Activated T-helper 1 cell treated with anti-CD3 and anti-CD28 coated beads, Interleukin-12 subunit alpha, Interleukin-12 subunit beta, Interleukin-2, Interleukin-4 antibody, amounts not matched to agents 30 ng/mL and 10 ng/mL and 1 ng/mL, durations not matched to agents 14 hours and 24 hours and 36 hours (primary cell): ENCODE data around the gene DRAXIN. TPM values are rescaled to one million over a fixed set of nuclear protein-coding genes. Genes with fewer than 3 reads are reported as not detected.

Experiments
- DNase-seq: peaks from one replicate; pipeline ENCODE4 v3.0.0; 2021; ENCODE audit warnings: low spot score
- H3K27ac Mint-ChIP-seq: one replicate; pipeline ENCODE4 v1.8.0; 2021; ENCODE audit warnings: mild to moderate bottlenecking, mixed read lengths
- H3K27me3 Mint-ChIP-seq: one replicate; pipeline ENCODE4 v1.8.0; 2022; ENCODE audit warnings: mild to moderate bottlenecking, moderate library complexity, mixed read lengths; ENCODE audit not compliant: insufficient read depth
- H3K36me3 Mint-ChIP-seq: one replicate; pipeline ENCODE4 v1.8.0; 2021; ENCODE audit warnings: low read depth, mixed read lengths
- H3K4me1 Mint-ChIP-seq: one replicate; pipeline ENCODE4 v1.8.0; 2021; ENCODE audit warnings: low read depth, mixed read lengths
- H3K4me3 Mint-ChIP-seq: one replicate; pipeline ENCODE4 v1.8.0; 2021; ENCODE audit warnings: mild to moderate bottlenecking, moderate library complexity, mixed read lengths
- H3K9me3 Mint-ChIP-seq: one replicate; pipeline ENCODE4 v1.8.0; 2021; ENCODE audit warnings: mixed read lengths
- intact Hi-C: fragments of 100-400 bp; cut with micrococcal nuclease; formaldehyde crosslinking; loops from one replicate; pipeline ENCODE4 v1.15.1; 2024
- total RNA-seq: library from RNA; stranded (reverse); gene quantifications from 2 replicates; pipeline ENCODE4 v1.2.3, GENCODE V29; 2022

The DRAXIN gene
- total RNA-seq, 1 donor from 2014 or later: not detected

DNA sequence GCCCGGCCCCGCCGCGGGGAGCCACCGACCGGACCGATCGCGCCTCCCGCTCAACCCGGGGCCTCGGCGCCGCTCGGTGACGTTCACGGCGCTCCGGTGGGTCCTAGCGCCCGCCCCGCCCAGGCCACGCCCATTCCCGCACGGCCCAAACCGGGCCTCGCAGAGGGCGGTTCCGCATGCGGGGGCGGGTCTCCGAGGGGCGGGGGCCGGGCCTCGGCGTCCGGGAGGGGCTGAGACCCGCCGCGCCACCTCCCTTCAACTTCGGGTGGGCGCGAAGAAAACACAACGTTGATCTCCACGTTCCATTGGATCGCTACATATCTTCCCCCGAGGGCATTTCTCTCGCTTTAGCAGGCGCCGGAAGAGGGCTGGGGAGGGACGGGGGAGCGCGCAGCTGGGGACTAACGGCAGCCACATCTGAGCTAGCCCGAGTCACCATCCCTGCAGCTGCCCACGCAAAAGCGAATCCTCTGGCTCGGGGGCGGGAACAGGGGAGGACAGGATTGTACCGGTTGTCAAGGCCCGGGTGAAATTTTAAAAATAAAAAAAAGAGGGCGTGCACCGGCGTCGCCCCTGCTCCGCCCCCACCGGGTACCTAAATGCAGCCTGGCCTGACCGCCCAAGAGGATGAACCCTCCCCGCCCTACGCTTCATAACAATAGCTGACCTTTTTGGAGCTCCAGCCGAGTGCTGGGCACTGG is 10.3 kb upstream of the DRAXIN start, which contains the start of gene MAD2L2:
TSS of gene MAD2L2 (minus strand) at position 78 of the 701 bp plus-strand sequence. CDS start 547 bp downstream, outside the sequence.
- peak within 1 kb of the TSS; percentile 87 for H3K4me3 Mint-ChIP-seq
- peaks cover 13% of the 10 kb centered on the region for H3K27me3 Mint-ChIP-seq
- peaks cover 18% of the 10 kb centered on the region for H3K4me1 Mint-ChIP-seq
- peak; percentile 90 for DNase-seq
- intact Hi-C loops: loop anchor here (1.0 to 2.0 kb wide), 7 partner anchors 17 to 408 kb away; partner anchors contain the start of genes AGTRAP, FBXO2, FBXO44 and FBXO6
- peak within 1 kb of the TSS; percentile 91 for H3K27ac Mint-ChIP-seq
- no peaks in the 10 kb centered on the region for H3K36me3 Mint-ChIP-seq
- no peaks in the 10 kb centered on the region for H3K9me3 Mint-ChIP-seq

DNA sequence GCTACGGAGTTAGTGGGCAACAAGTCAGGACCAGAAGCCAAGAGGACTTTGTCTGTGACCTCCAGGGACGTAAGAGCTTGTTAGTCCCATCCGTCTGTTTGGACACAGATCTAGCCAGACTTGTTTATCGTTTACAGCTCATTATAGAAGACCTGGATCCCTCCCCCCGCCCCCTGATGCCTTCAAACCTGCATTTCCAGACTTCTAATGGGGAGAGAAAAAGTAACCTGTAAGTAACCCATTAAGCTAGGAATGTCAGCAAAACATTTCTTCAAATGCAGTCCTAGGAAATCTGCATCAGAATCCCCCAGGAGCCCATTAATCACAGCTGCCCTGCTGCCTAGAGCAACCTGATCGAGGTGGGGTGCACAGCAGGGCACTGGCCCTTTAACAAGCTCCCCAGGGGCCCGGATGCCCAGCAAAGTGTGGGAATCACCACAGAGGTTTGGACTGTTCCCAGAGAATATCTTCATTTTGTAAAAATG is 9.2 kb upstream of the DRAXIN start:
- intact Hi-C loops: no loop called here
- no peaks in the 10 kb centered on the region for H3K9me3 Mint-ChIP-seq
- no peak overlapping the region for H3K27ac Mint-ChIP-seq
- H3K4me1 Mint-ChIP-seq: peaks cover 18% of the 10 kb centered on the region
- H3K27me3 Mint-ChIP-seq: peaks cover 15% of the 10 kb centered on the region
- no peak for DNase-seq
- H3K36me3 Mint-ChIP-seq: no peaks in the 10 kb centered on the region
- H3K4me3 Mint-ChIP-seq: peak overlapping the region; percentile 56

DNA sequence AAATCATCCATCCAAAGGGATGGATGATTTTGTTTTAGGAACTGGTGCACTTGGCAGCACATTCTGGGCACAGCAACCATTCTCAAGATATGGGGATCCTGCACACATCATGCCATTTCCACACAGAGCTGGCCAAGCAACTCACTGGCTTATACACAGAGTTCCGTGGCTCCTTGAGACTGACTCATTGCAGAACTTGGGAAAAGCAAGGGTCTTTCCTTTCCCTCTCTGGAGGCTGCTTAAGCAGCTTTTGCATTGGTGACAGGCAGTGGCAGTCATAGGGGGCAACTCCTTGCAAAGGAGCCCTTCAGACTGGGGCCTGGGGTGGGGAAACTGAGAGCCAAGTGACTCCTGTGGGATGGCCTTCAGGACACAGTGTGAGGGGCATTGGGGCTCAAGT is 8.7 kb upstream of the DRAXIN start:
- no peak overlapping the region for H3K27ac Mint-ChIP-seq
- H3K27me3 Mint-ChIP-seq: peaks cover 20% of the 10 kb centered on the region
- no peak overlapping the region for H3K4me3 Mint-ChIP-seq
- intact Hi-C loops: no loop called here
- DNase-seq: no peak
- no peaks in the 10 kb centered on the region for H3K9me3 Mint-ChIP-seq
- H3K36me3 Mint-ChIP-seq: no peaks in the 10 kb centered on the region
- peaks cover 18% of the 10 kb centered on the region for H3K4me1 Mint-ChIP-seq

DNA sequence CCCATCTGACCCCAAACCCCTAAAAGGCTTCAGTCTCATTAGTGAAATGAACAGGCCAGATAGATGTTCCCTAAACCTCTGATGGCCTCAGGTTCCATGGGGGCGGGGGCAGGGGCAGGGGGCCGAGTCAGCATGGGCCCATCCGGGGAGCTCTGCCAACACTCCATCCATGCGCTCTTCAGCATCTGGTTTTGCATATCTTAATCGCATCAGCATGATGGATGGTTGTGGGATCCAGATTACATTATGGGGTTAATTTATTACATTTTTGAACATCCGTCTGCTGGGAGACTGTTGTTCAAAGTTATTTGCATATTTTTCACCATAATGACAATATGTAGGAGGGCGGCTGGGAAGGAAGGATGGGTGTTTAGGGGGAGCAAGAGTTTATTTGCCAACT is 7.4 kb upstream of the DRAXIN start:
- H3K4me1 Mint-ChIP-seq: peaks cover 12% of the 10 kb centered on the region
- H3K9me3 Mint-ChIP-seq: no peaks in the 10 kb centered on the region
- H3K4me3 Mint-ChIP-seq: no peak overlapping the region
- no peak for DNase-seq
- intact Hi-C loops: no loop called here
- H3K36me3 Mint-ChIP-seq: no peaks in the 10 kb centered on the region
- no peak overlapping the region for H3K27ac Mint-ChIP-seq
- H3K27me3 Mint-ChIP-seq: peaks cover 32% of the 10 kb centered on the region

DNA sequence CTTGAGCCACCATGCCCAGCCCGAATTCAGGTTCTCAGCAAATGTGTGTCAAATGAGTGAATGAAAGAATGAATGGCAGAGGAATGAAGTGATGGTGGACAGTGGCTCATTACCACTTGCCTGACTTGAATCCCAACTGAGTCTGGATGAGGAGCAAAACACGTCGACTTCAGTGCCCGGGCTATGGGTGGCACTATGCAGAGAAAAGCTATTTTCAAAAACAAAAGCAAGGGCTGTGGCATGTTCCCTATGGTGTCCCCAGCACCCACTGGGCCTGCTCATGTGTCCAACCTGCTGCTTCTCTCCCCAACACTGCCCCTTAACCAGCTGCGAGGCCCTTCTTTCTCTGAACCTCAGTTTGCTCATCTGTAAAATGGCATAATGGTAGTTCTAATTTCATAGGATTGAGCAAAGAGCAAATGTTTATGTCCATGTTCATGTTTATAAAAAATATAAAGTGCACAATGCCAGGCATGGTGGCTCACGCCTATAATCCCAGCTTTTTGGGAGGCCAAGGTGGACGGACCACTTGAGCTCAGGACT is 6.2 kb upstream of the DRAXIN start:
- H3K27ac Mint-ChIP-seq: no peak overlapping the region
- peaks cover 10% of the 10 kb centered on the region for H3K4me1 Mint-ChIP-seq
- peaks cover 39% of the 10 kb centered on the region for H3K27me3 Mint-ChIP-seq
- no peaks in the 10 kb centered on the region for H3K9me3 Mint-ChIP-seq
- no peak for DNase-seq
- H3K4me3 Mint-ChIP-seq: no peak overlapping the region
- H3K36me3 Mint-ChIP-seq: no peaks in the 10 kb centered on the region
- intact Hi-C loops: no loop called here

DNA sequence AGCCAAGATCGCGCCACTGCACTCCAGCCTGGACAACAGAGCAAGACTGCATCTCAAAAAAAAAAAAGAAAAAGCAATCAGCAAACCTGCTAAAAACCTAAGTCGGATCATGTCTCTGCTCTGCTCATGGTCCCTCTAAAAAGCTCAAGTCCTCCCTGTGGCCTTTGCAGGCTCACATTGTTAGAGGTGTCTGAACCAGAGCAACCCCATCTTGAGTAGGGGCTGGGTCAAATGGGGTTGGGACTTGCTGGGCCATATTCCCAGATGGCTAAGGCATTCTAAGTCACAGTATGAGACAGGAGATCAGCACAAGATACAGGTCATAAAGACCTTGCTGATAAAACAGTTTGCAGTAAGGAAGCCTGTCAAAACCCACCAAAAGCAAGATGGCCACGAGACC is 3.0 kb upstream of the DRAXIN start:
- peaks cover 53% of the 10 kb centered on the region for H3K27me3 Mint-ChIP-seq
- H3K4me3 Mint-ChIP-seq: no peak overlapping the region
- H3K36me3 Mint-ChIP-seq: no peaks in the 10 kb centered on the region
- no peaks in the 10 kb centered on the region for H3K9me3 Mint-ChIP-seq
- DNase-seq: no peak
- intact Hi-C loops: no loop called here
- no peak overlapping the region for H3K27ac Mint-ChIP-seq
- peaks cover 15% of the 10 kb centered on the region for H3K4me1 Mint-ChIP-seq

DNA sequence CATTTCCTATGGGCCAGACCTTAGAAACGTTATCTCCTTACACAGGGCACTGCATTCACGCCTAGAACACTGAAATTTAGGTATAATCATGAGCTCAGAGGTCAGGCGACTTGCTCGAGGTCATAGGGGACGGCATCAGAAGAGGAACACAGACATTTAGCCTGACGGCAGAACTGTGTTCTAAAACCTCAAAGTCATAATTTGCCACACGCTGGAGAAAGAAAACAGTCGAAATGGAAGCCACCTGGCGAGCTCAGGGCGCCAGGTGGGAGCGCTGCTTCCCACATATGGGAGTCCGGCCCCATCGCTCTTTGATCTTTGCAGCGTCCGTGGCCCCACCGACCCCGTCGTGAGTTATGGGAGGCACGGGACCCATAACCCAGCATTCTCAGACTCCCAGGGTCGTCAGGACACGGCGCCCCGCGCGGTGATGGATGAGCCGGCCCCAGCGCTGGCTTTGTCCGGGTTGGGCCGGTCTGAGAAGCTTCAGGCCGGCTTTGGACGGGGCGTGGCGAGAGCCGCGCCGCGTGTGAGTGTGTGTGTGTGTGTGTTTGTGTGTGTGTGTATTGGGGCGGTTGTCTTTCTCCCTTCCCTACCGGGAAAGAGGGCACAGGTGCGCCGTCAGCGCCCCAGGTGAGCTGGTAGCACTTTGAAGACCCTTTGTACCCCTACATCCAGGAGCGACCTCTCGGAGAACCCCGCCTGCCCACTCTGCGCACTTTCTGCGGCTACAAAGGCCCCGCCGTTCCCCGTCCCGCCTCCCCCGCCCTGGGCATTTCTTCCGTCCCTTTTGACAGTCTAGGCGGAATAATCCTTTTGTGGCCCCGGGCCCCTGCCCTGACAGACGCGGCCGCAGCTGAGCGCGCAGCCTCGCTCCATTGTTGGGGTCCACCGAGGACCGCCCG is 861 bp upstream of the DRAXIN start:
- DNase-seq: no peak
- H3K36me3 Mint-ChIP-seq: no peaks in the 10 kb centered on the region
- H3K27ac Mint-ChIP-seq: no peak overlapping the region
- peaks cover 21% of the 10 kb centered on the region for H3K4me1 Mint-ChIP-seq
- peaks cover 57% of the 10 kb centered on the region for H3K27me3 Mint-ChIP-seq
- H3K9me3 Mint-ChIP-seq: no peaks in the 10 kb centered on the region
- intact Hi-C loops: loop anchor here (5.0 kb wide), 1 partner anchor 893 kb away; the partner anchor contains the start of gene CASZ1
- peak overlapping the region; percentile 13 for H3K4me3 Mint-ChIP-seq

DNA sequence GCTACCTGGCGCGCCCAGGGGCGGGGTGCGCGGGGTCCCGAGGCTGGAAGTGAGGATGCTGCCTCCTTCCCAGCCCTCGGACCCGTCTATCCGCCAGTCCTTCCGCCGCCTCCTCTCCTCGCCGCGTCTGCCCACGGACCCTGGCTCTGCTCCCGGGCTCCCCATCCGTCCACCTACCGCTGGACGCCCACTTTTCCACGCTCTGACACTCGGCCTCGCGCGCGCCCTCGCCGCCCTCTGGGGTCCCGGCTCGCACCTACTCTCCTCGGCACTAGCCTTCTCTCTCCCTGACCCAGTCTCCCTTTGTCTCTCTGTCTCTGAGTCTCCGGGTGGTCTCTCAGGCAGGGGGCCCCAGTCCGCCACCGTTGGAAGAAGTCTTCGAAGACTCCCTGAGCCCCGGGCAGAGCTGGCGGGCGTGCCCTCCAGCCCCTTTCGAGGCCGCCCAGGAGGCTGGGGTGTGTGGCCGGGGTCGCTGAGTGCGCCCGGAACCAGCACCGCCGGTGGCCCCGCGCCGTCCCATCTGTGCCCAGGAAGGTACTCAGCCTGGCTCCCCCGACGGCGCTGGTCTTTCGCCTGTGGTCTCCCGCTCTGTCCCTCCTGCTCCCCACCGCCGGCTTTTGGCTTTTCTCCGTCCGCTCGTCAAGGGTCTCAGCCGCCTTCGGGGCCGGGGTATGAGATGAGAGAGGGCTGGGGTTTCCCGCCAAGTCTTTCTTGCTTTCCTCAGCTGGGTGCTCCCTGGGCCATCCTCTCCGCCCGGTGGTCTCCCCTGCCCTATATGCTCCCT is 610 bp downstream of the DRAXIN start:
- Mint-ChIP-seq H3K4me3 (peak overlapping the region; percentile 59), H3K9me3 (no peaks in the 10 kb centered on the region), H3K27me3 (peaks cover 60% of the 10 kb centered on the region), H3K4me1 (peaks cover 21% of the 10 kb centered on the region), H3K36me3 (no peaks in the 10 kb centered on the region), H3K27ac (no peak overlapping the region)
- DNase-seq: no peak
- intact Hi-C loops: loop anchor here (5.0 kb wide), 1 partner anchor 895 kb away; the partner anchor contains the start of gene CASZ1

DNA sequence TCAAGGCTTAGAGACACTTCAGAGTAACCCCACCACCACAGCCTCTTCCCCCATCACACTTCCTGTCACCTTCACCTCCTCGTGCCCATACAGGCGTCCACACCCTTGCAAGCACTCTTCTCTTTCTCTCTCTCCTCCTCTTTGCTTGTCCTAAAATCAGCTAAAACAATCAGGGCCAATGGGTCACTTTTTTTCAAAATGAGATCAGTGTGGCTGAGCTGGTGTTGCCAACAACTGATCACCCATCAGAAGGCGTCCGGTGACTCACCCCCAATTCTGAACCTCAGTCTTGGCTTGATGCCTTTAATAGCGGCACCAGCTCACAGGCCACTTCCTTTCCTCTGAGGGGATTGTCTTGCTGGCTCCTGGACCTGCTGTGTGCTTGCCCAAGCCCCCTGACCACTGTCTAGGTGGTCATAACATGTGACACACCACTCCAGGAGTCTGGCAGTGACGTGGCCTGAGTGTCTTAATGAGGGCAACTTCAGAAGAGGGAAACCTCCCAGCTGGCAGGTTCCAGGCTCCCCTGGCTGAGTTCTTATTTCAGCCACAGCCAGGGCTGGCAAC is 1.6 kb downstream of the DRAXIN start:
- no peak for DNase-seq
- intact Hi-C loops: loop anchor here (5.0 kb wide), 1 partner anchor 896 kb away; the partner anchor contains the start of gene CASZ1
- peak overlapping the region; percentile 11 for H3K4me3 Mint-ChIP-seq
- peak overlapping the region; percentile 14 for H3K27ac Mint-ChIP-seq
- H3K9me3 Mint-ChIP-seq: no peaks in the 10 kb centered on the region
- peaks cover 21% of the 10 kb centered on the region for H3K4me1 Mint-ChIP-seq
- peaks cover 51% of the 10 kb centered on the region for H3K27me3 Mint-ChIP-seq
- no peaks in the 10 kb centered on the region for H3K36me3 Mint-ChIP-seq

DNA sequence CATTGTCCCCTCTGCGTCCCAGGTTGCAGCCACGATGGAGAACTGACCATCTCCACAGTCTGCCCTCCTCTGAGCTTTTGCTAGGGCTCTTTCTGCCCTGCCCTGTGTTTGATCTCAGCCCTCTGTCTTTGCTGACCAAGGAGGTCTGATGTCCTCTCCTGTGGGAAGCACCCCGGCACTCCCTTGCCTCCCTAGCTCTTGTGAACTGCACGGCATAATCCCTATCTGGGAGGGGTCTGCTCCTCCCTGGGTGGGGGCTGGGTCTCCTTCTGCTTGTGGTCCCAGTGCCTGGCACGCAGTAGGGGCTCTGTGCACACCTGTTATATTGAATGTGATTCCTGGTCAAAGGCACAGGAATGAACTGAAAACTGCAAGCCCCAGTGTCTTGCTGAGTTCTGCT is 2.4 kb downstream of the DRAXIN start:
- intact Hi-C loops: loop anchor here (5.0 kb wide), 1 partner anchor 897 kb away; the partner anchor contains the start of gene CASZ1
- Mint-ChIP-seq H3K4me1 (peaks cover 21% of the 10 kb centered on the region), H3K27me3 (peaks cover 42% of the 10 kb centered on the region), H3K36me3 (no peaks in the 10 kb centered on the region), H3K4me3 (no peak overlapping the region), H3K9me3 (no peaks in the 10 kb centered on the region), H3K27ac (no peak overlapping the region)
- DNase-seq: no peak

DNA sequence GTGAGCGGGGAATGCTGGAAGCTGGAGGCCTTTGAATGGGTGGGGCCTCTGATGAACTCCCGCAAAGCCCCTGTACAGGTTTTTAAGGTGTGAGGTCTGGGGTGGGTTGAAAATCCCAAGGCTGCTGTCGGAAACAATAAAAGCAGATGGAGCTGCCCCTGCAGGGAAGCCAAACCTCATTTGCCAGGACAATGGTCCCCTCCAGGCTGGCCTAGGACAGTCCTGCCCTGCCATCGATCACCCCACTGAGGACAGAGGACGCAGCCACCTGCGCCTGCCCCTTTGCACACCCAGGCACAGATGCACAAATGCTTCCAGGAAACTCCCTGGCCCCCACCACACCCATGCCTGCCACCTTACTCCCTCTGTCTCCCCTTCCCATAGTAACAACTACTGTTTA is 4.4 kb downstream of the DRAXIN start:
- H3K36me3 Mint-ChIP-seq: no peaks in the 10 kb centered on the region
- no peak overlapping the region for H3K27ac Mint-ChIP-seq
- H3K9me3 Mint-ChIP-seq: no peaks in the 10 kb centered on the region
- H3K27me3 Mint-ChIP-seq: peaks cover 34% of the 10 kb centered on the region
- DNase-seq: no peak
- no peak overlapping the region for H3K4me3 Mint-ChIP-seq
- H3K4me1 Mint-ChIP-seq: peaks cover 13% of the 10 kb centered on the region
- intact Hi-C loops: no loop called here
